NCI-H1436 (cell line): Measurements from ENCODE around the gene ANKLE1.
A peak's percentile ranks its signal among the peaks of the same experiment; 100 is the strongest.

Experiments
- DNase-seq: peaks from one replicate; lab custom pipeline; 2025; lab: John Stamatoyannopoulos, UW

The ANKLE1 gene

GRCh38 chr19:17281391-17282304 is at the start of gene ANKLE1:
Gene ANKLE1, plus strand, starts transcription at chr19:17281901. Its CDS starts 20 bp downstream, at chr19:17281921.
- no peak for DNase-seq

GRCh38 chr19:17232258-17232657 is 49.4 kb upstream of the ANKLE1 start:
- no peak for DNase-seq

- peak; percentile 27 for DNase-seq
Observed at GRCh38 chr19:17234911-17235299, 46.8 kb upstream of the ANKLE1 start.

GRCh38 chr19:17235300-17235970 is 46.3 kb upstream of the ANKLE1 start:
- peak; percentile 45 for DNase-seq

GRCh38 chr19:17235971-17236777 is 45.5 kb upstream of the ANKLE1 start:
- peak; percentile 39 for DNase-seq

GRCh38 chr19:17236811-17237543 is 44.7 kb upstream of the ANKLE1 start:
- DNase-seq, result no peak

GRCh38 chr19:17237747-17238706 is 43.7 kb upstream of the ANKLE1 start:
- no peak for DNase-seq

- DNase-seq, result no peak
Observed at GRCh38 chr19:17240062-17240752, 41.5 kb upstream of the ANKLE1 start.

- no peak for DNase-seq
Observed at GRCh38 chr19:17240826-17241399, 40.8 kb upstream of the ANKLE1 start.

GRCh38 chr19:17242431-17243208 is 39.1 kb upstream of the ANKLE1 start:
- DNase-seq, result no peak

- DNase-seq, result no peak
Observed at GRCh38 chr19:17243211-17243829, 38.4 kb upstream of the ANKLE1 start.

- no peak for DNase-seq
Observed at GRCh38 chr19:17243830-17244617, 37.7 kb upstream of the ANKLE1 start.

GRCh38 chr19:17244618-17245534 is 36.8 kb upstream of the ANKLE1 start:
- DNase-seq, result no peak

GRCh38 chr19:17245535-17245984 is 36.1 kb upstream of the ANKLE1 start, which contains the start of gene NR2F6:
Gene NR2F6, minus strand, starts transcription at chr19:17245919. Its CDS starts 699 bp downstream, at chr19:17245220.
- no peak for DNase-seq

GRCh38 chr19:17246681-17247425 is 34.8 kb upstream of the ANKLE1 start:
- DNase-seq, result no peak
